Right lobe of liver (tissue), 4 donors: ENCODE measurements around the gene NDOR1.

ENCODE experiments used
- CTCF ChIP-seq, 4 donors: fragments of 200-600 bp in 3 of 4; fragments of 450-650 bp in 1 of 4; IDR thresholded peaks; one replicate each; pipeline versions ENCODE4 v1.5.1 to v1.8.0; 2016 to 2022; ENCODE audit warnings: antibody characterized with exemption in 4 of 4, mild to moderate bottlenecking in 2 of 4
- POLR2A ChIP-seq: fragments of 450-650 bp; IDR thresholded peaks from one replicate; pipeline ENCODE4 v1.6.1; 2017; ENCODE audit warnings: antibody characterized with exemption, mild to moderate bottlenecking
- donor health status: DM: no; HTN: no; CAD: no.
- donor health status: DM: no; HTN: no; CAD: no.
- donor health status: DM: no; HTN: yes; CAD: no.

DNA sequence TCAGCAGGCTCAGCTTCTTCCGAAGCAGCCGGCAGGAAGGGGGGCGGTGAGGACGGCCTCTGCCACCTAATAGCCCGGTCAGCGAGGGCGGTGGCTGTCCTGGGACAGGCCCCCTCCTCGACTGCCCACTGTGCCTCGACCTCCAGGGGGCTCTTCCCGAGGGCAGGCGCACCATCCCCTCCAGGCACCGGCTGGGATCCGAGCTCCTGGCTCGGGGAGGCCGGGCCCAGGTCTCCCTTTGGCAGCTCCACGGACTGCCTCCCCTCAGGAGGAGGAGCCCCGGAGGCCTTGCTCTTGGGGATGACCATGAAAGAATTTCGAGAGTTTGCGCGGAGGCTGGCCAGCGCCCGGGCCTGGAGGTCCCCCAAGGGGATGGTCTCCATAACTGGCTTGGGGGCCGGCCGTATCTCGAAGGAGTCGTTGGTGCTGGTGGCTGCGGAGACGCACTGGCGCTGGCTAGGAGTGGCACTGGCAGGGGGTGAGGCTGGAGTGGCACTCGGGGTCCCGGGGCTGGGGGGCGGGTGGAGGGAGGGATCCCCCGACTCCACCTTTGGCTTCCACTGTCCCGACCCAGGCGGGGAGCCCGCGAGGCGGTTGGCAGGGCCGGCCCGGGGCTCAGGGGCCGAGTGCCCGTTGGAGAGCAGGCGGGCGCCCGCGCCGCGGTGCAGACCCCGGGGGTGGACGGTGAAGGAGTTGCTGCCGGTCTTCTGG is 5.9 kb upstream of the NDOR1 start:
- TF ChIP-seq CTCF (IDR thresholded peaks at IDR 0.05) (no peak), POLR2A (no peak)
